Loucy (cell line): ENCODE results near the gene GIMAP4.

ENCODE experiments used
- EZH2phosphoT487 ChIP-seq: fragments of 200-600 bp; IDR thresholded peaks from 2 replicates; pipeline ENCODE4 v1.6.1; 2018; ENCODE audit warnings: antibody characterized with exemption, mild to moderate bottlenecking, moderate library complexity, borderline replicate concordance
- TF ChIP-seq, protein P1 (sequence below): fragments of 200-600 bp; sonication (generic); conservative IDR thresholded peaks from 2 replicates; pipeline ENCODE4 v1.5.1; 2014; ENCODE audit warnings: mild to moderate bottlenecking, antibody characterized with exemption, low read length

DNA sequence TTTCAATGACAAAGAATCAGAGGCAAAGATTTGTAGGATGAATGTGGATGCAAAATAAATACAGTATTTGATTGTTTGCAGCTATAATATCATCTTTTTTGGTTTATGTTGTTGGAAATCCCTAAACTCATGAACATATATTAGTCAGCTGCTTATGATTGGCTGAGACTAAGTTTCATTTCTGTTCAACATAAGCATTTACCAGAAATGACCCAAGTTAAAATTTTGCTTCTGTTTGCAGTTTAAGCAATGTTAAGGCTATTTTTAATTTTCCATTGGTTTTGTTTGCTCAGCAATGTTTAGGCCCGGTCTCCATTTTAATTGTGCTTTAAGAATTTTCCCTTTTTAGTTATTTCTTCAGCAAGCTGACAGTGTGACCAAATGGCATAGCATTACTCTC, 43.0 kb downstream of the GIMAP4 start:
- TF ChIP-seq, protein P1, sequence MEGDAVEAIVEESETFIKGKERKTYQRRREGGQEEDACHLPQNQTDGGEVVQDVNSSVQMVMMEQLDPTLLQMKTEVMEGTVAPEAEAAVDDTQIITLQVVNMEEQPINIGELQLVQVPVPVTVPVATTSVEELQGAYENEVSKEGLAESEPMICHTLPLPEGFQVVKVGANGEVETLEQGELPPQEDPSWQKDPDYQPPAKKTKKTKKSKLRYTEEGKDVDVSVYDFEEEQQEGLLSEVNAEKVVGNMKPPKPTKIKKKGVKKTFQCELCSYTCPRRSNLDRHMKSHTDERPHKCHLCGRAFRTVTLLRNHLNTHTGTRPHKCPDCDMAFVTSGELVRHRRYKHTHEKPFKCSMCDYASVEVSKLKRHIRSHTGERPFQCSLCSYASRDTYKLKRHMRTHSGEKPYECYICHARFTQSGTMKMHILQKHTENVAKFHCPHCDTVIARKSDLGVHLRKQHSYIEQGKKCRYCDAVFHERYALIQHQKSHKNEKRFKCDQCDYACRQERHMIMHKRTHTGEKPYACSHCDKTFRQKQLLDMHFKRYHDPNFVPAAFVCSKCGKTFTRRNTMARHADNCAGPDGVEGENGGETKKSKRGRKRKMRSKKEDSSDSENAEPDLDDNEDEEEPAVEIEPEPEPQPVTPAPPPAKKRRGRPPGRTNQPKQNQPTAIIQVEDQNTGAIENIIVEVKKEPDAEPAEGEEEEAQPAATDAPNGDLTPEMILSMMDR: no peak
- TF ChIP-seq EZH2phosphoT487: no peak
